K562 (cell line): ENCODE results near the gene MSN. TPM values are rescaled to one million over a fixed set of nuclear protein-coding genes. Genes with fewer than 3 reads are reported as not detected.

Experiments
- ARID3A ChIP-seq: IDR thresholded peaks from 2 replicates; pipeline ENCODE4 v1.6.1; 2012; ENCODE audit warnings: low read depth, low read length, improper control_type of control experiment, borderline replicate concordance
- ATF6 ChIP-seq: sonication (generic); formaldehyde crosslinking; IDR thresholded peaks from 2 replicates; pipeline ENCODE4 v1.4.0; 2020; ENCODE audit warnings: mild to moderate bottlenecking, missing genetic modification reagents
- CREBBP ChIP-seq: IDR thresholded peaks from one replicate; pipeline ENCODE4 v1.6.1; 2012; ENCODE audit warnings: low read depth, mild to moderate bottlenecking, control low read depth, inconsistent platforms, low read length
- PHF20 ChIP-seq: fragments of 450-650 bp; IDR thresholded peaks from 2 replicates; pipeline ENCODE4 v1.6.1; 2018; ENCODE audit not compliant: partially characterized antibody
- ZC3H4 ChIP-seq: sonication (generic); formaldehyde crosslinking; IDR thresholded peaks from 2 replicates; pipeline ENCODE4 v1.9.0; 2021; ENCODE audit warnings: missing genetic modification reagents, borderline replicate concordance
- ZNF609 ChIP-seq: sonication (generic); formaldehyde crosslinking; IDR thresholded peaks from 2 replicates; pipeline ENCODE4 v1.8.1; 2023; ENCODE audit warnings: missing genetic modification reagents, mild to moderate bottlenecking, borderline replicate concordance
- polyA plus RNA-seq, 8 experiments: library from polyadenylated mRNA; depleted of rRNA in 4 of 8; stranded (reverse) in 5 of 8; unstranded in 3 of 8; fragments of >200 nt; fragmentation: Nextera tagmentation in 2 of 8; fragmentation: Illumina TruSeq in 1 of 8; extraction: Ambion mirVana in 2 of 8; extraction: Trizol in 1 of 8; gene quantifications; 2 replicates each; pipeline versions ENCODE4 v1.2.1 to v1.2.3, GENCODE V29; 2011 to 2014; ENCODE audit warnings: inconsistent platforms in 1 of 8, missing spikeins in 1 of 8
- total RNA-seq, 7 experiments: library from RNA; depleted of rRNA in 6 of 7; stranded (reverse); fragments of >200 nt in 6 of 7; fragmentation: Illumina TruSeq in 2 of 7; extraction: Trizol in 2 of 7; gene quantifications; 2 replicates each; pipeline versions ENCODE4 v1.2.1 to v1.2.3, GENCODE V29; 2011 to 2021; ENCODE audit warnings: low replicate concordance in 1 of 7

The MSN gene
- total and polyA plus RNA-seq, 9 of the 15 experiments (the other 6 are each of a cell fraction or from before 2014, with no cell fraction given) = 128 to 486 (median 237) TPM

GRCh38 chrX:65688403-65688871, 21.0 kb downstream of the MSN start (continued):
- TF ChIP-seq ATF6 (CRISPR knock-in tag) (no peak), CREBBP (no peak), ARID3A (no peak), ZC3H4 (no peak), PHF20 (no peak), ZNF609 (CRISPR knock-in tag) (no peak)
